ENCODE measurements around the gene RPS6KB2.
A peak's percentile ranks its signal among the peaks of the same experiment; 100 is the strongest.
"Not testable (repeated sequence)": the region's sequence is repeated elsewhere in the genome, so short reads cannot be mapped to it uniquely, and the experiment has no call there.

Gene RPS6KB2

DNA sequence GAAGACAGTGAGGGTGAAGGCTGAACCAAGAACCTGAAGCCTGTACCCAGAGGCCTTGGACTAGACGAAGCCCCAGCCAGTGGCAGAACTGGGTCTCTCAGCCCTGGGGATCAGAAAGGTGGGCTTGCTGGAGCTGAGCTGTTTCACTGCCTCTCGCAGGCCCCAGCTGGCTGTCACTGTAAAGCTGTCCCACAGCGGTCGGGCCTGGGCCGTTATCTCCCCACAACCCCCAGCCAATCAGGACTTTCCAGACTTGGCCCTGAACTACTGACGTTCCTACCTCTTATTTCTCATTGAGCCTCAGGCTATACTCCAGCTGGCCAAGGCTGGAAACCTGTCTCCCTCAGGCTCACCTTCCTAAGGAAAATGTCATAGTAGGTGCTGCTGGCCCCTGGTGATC is 30.8 kb upstream of the RPS6KB2 start:
- H3K4me3 ChIP-seq (replicated peaks; ENCODE audit: low read depth, low read length): no peak overlapping the region
- no peak for DNase-seq (ENCODE audit: extremely low read depth, low read depth)
- TF ChIP-seq, protein P1, sequence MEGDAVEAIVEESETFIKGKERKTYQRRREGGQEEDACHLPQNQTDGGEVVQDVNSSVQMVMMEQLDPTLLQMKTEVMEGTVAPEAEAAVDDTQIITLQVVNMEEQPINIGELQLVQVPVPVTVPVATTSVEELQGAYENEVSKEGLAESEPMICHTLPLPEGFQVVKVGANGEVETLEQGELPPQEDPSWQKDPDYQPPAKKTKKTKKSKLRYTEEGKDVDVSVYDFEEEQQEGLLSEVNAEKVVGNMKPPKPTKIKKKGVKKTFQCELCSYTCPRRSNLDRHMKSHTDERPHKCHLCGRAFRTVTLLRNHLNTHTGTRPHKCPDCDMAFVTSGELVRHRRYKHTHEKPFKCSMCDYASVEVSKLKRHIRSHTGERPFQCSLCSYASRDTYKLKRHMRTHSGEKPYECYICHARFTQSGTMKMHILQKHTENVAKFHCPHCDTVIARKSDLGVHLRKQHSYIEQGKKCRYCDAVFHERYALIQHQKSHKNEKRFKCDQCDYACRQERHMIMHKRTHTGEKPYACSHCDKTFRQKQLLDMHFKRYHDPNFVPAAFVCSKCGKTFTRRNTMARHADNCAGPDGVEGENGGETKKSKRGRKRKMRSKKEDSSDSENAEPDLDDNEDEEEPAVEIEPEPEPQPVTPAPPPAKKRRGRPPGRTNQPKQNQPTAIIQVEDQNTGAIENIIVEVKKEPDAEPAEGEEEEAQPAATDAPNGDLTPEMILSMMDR (IDR thresholded peaks at IDR 0.05; ENCODE audit: low read depth, low read length, missing control alignments): no peak

DNA sequence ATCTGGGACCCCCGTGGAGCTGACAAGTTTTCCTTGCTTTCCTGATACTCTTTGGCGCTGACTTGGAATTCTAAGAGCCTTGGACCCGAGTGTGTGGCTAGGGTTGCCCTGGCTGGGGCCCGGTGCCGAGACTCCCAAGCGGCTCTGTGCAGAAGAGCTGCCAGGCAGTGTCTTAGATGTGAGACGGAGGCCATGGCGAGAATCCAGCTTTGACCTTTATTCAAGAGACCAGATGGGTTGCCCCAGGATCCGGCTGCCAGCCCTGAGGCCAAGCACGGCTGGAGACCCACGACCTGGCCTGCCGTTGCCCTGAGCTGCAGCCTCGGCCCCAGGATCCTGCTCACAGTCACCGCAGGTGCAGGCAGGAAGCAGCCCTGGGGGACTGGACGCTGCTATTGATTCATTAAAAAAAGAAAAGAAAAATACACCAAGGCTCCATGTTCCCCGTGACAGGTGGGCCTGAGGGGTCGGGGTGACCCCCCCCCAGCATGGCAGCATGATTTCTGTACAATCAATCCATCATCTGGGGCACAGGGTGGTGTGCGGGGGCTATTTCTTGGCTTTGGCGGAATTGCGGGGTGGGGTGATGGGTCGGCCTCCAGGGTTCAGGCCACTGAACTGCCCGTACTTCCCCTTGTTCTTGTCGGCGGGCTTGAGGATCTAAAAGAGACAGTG is 30.2 kb upstream of the RPS6KB2 start:
- no peak for DNase-seq (ENCODE audit: extremely low read depth, low read depth)
- TF ChIP-seq, protein P1 (IDR thresholded peaks at IDR 0.05; ENCODE audit: low read depth, low read length, missing control alignments): no peak
- no peak overlapping the region for H3K4me3 ChIP-seq (replicated peaks; ENCODE audit: low read depth, low read length)

DNA sequence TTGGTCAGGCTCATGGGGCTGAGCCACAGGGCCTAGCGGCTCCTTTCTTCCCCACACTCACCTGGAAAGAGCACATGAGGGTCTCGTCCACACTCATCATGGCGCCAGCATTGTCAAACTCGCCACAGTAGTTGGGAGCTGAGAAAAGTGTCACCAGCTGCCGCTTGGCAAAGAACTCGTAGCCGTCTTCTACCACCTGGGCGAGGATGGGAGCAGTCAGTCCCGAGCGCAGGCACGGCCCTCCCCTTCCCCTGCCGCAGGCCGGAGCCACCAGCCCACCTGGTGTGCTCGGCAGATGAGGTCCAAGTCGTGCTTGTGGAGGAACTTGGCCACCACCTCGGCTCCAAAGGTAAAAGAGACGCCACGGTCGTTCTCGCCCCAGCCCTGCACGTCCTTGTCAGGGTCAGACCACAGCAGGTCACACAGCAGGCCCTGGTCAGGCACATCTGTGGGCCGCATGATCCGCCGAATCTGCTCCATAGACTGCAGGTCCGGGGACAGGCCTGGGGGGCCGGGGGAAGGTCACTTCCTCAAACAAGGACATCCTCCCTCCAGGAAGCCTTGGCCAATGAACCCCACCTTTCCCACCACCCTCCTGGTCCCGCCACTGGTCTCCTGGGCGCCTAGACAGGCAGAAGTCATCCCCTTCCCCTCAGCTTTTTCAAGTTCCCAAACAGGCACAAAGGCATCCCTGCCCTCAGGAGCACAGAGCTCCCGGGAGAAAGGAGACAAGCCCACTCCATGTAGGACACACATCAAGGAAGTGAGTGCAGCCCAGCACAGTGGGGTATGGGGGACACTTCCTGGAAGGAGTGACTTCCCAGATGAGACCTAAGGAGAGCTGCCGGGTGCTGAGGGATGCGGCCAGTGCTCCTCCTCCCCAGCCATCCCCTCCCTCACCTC is 29.4 kb upstream of the RPS6KB2 start:
- no peak for DNase-seq (ENCODE audit: extremely low read depth, low read depth)
- H3K4me3 ChIP-seq (replicated peaks; ENCODE audit: low read depth, low read length): no peak overlapping the region
- TF ChIP-seq, protein P1 (IDR thresholded peaks at IDR 0.05; ENCODE audit: low read depth, low read length, missing control alignments): no peak

DNA sequence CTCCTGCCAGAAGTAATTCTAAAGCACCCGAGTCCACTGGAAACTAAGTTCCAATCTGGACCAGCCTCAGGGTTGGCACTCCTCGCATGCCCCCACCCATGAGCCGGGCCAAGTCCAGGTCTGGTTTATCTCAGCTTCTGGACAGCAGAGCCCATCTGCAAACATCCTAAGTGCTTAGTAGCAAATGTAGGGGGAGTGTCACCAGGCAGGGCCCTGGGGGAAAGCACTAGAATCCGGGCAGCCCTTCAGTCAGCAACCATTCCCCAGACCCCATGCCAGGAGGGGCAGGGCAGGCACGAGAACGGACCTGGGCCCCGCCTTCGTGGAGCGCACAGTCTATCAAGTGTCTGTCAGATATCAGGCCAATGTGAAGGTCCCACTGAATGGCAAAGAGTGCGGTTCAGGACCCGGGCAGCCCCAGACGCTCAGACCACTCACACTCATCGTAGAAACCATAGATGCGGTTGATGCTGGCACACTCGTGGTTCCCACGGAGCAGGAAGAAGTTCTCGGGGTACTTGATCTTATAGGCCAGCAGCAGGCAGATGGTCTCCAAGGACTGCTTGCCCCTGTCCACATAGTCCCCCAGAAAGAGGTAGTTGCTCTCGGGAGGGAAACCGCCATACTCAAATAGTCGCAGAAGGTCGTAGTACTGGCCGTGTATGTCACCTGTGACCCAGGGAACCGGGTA is 27.9 kb upstream of the RPS6KB2 start:
- DNase-seq (ENCODE audit: extremely low read depth, low read depth): no peak
- TF ChIP-seq, protein P1 (IDR thresholded peaks at IDR 0.05; ENCODE audit: low read depth, low read length, missing control alignments): no peak
- H3K4me3 ChIP-seq (replicated peaks; ENCODE audit: low read depth, low read length): peak overlapping the region; percentile 90

DNA sequence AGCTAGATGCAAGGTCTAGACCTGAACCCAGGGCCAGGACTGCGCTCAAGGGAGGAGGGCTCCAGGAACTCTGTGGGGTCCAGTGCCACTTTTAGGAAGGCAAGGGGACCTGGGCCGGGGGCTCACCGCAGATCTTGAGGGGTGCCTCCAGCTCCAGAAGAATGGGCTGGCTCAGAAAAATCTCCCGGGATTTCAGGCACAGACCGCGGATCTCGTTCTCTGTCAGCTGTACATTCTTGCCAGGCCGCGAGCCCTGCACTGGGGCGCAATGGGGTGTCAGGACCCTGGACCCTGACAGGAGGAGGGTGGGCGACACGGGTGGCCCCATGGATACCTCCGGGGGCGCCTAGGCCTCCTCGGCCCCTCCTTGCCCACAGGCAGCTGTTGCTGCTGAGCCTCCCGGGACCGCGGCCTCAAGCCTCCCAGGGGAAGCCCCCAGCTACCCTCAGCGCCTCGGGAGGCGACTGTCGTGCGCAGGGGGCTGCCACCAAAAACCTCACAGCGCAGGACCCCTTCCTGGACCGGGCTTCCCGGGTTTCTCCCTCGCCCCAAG is 27.3 kb upstream of the RPS6KB2 start:
- DNase-seq (ENCODE audit: extremely low read depth, low read depth): no peak
- TF ChIP-seq, protein P1 (IDR thresholded peaks at IDR 0.05; ENCODE audit: low read depth, low read length, missing control alignments): no peak
- H3K4me3 ChIP-seq (replicated peaks; ENCODE audit: low read depth, low read length): peak overlapping the region; percentile 90

DNA sequence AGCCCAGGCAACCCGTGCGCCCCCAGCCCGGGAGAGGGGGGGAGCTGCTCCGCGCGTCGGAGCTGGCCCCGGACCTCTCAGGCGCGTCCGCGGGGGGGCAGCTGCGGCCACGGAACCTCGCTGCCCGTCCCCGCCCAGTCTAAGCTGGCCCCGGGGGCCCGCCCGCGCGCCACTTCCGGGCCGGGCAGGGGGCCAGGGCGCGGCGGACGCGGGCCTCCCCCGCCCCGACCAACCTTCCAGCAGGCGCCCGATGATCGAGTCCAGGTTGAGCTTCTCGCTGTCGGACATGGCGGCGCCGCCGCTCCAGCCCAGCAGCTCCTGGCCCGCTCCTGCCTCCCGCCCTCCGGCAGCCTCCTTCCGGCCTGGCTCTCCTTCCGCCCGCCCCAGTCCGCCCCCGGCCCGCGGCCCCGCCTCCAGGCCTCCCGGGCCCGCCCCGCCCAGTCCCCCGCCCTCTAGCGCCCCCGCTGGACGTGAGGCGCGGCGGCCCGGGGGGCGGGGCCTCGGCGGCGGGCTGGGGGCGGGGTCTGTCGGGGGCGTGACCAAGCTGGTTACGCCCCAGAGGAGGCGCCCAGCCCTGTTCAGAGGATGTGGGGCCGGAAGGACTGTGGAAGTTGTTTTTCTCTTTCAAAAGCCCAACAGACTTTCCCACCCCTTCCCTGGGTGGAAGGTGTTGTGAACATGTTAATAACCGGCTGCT is 26.7 kb upstream of the RPS6KB2 start, which contains the start of gene PPP1CA:
Gene PPP1CA, minus strand, starts transcription at position 364 of the 697 bp plus-strand sequence. Its CDS starts 76 bp downstream, at position 288.
- TF ChIP-seq, protein P1 (IDR thresholded peaks at IDR 0.05; ENCODE audit: low read depth, low read length, missing control alignments): no peak
- peak within 1 kb of the TSS; percentile 90 for H3K4me3 ChIP-seq (replicated peaks; ENCODE audit: low read depth, low read length)
- peak; percentile 59 for DNase-seq (ENCODE audit: extremely low read depth, low read depth)

DNA sequence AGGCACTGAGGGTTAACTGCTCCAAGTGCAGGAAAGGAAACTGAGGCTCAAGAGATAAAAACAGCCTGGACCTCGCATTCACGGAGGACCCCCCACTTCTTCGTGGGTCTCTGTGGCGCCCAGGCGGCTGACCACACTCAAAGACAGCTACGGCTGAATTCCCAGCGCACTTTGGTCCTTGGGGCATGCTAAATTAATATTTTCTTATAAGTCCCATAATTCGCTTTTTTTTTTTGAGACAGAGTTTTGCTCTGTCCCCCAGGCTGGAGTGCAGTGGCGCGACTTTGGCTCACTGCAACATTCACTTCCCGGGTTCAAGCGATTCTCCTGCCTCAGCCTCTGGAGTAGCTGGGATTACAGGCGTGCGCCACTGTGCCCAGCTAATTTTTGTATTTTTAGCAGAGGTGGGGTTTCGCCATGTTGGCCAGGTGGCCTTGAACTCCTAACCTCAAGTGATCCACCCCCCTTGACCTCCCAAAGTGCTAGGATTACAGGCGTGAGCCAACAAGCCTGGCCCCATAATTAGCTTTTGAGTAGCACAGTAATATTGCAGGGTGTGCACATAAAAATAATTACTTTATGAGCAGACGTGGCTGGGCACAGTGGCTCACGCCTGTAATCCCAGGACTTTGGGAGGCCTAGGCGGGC is 26.0 kb upstream of the RPS6KB2 start:
- H3K4me3 ChIP-seq (replicated peaks; ENCODE audit: low read depth, low read length): peak overlapping the region; percentile 31

DNA sequence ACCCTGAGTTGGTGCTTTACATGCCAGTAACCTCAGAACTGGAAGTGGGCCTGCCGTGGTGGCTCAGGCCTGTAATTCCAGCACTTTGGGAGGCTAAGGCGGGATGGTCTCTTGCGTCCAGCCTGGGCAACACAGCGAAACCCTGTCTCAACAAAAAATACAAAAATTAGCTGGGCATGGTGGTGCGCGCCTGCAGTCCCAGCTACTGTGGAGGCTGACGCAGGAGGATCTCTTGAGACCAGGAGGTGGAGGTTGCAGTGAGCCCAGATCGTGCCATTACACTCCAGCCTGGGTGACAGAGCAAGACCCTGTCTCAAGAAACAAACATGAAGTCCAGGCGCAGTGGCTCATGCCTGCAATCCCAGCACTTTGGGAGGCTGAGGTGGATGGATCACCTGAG is 25.2 kb upstream of the RPS6KB2 start:
- not testable (repeated sequence) for H3K4me3 ChIP-seq (replicated peaks; ENCODE audit: low read depth, low read length)

More for the DNA sequence above, 26.0 kb upstream of the RPS6KB2 start:
- DNase-seq (ENCODE audit: extremely low read depth, low read depth): not testable (repeated sequence)

More for the DNA sequence above, 25.2 kb upstream of the RPS6KB2 start:
- not testable (repeated sequence) for DNase-seq (ENCODE audit: extremely low read depth, low read depth)
